ENCODE data around the gene KPNA6.
A peak's percentile ranks its signal among the peaks of the same experiment; 100 is the strongest.
"Not testable (repeated sequence)": the region's sequence is repeated elsewhere in the genome, so short reads cannot be mapped to it uniquely, and the experiment has no call there.

The KPNA6 gene

GRCh38 chr1:32100807-32101708 is 6.8 kb upstream of the KPNA6 start:
- DNase-seq: no peak

- DNase-seq: no peak
Measured at GRCh38 chr1:32104127-32104526, 3.7 kb upstream of the KPNA6 start.

GRCh38 chr1:32105338-32105737 is 2.5 kb upstream of the KPNA6 start:
- DNase-seq: no peak

DNA sequence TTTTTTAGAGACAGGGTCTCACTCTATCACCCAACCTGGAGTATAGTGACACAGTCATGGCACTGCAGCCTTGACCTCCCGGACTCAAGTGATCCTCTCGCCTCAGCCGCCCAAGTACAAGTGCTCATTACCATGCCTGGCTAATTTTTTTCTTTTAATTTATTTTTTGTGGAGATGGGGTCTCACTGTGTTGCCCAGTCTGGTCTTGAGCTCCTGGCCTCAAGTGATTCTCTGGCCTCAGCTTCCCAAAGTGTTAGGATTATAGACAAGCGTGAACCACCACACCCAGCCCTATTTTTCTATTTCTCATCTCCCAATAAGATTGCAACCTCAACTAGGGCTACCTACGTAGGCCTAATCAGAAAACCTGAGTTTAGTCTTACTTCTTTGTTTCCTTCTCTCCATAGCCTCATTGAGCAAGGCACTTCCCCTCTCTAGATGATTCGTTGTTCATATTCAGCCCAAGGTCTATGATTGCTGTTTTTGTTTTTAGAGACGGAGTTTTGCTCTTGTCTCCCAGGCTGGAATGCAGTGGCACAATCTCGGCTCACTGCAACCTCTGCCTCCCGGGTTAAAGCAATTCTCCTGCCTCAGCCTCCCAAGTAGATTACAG is 1.1 kb upstream of the KPNA6 start:
- DNase-seq: no peak

DNA sequence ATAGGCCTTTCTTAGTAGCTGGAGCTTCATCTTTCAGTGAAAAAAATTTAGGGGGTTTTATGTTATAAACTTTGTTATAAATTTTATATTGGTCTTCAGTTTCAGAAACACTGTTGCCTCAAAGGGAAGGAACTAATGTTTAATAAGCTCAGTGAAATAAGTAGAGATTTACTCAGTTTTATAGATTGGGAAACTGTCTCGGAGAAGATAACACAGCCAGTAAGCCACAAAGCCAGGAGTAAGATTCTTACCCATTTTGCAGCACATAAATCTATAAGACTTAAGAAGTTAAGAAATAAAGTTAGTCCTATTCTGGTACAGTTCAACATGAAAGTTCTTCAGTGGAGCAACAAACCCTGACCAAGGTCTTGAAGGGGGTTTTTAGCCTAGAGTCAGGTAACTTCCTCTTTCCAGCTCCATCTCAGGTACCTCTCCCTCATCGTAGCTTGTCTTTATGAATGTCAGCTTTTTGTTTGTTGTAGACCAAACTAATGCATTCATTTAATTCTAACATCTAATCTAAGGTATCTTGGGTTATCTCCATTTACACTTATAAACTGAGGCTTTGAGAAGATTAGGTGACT is 3.3 kb downstream of the KPNA6 start:
- DNase-seq: no peak

DNA sequence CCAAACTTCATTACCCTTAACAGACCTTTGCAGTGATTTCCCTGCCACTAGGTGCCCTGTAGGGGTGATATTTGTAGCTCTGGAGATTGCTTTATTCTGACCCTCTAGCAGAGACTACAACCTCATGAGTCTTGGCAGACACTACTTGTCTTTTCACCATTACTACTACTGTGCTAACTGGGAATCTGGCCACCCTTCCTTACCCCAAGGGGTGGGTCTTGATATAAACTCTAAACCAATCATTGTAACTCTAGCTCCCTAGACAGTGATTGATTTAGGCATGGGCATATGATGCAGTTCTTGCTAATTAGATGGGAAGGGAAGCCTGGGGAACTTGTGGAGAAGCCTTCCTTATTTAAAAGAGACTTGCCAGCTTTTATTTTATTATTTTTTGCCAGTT is 3.9 kb downstream of the KPNA6 start:
- DNase-seq: no peak

DNA sequence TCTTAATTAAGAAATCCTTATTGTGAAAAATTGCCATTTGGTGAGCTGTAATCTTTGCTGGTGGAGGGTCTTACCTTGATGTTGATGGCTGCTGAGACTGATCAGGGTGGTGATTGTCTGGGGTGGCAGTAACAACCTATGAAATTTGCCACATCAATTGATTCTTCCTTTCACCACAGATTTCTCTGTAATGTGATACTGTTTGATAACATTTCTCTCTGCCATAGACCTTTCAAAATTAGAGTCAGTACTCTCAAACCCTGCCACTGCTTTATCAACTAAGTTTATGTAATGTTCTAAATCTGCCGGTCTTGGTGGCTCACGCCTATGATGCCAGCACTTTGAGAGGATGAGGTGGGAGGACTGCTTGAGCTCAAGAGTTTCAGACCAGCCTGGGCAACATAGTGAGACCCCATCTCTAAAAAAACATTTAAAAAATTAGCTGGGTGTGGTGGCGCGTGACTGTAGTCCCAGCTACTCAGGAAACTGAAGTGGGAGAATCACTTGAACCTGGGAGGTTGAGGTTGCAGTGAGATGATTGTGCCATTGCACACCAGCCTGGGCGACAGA is 5.0 kb downstream of the KPNA6 start:
- no peak for DNase-seq

- DNase-seq: not testable (repeated sequence)
Measured at GRCh38 chr1:32113436-32113835, 5.6 kb downstream of the KPNA6 start.

- DNase-seq: no peak
Measured at GRCh38 chr1:32114420-32114819, 6.6 kb downstream of the KPNA6 start.

GRCh38 chr1:32115496-32115895 is 7.6 kb downstream of the KPNA6 start:
- DNase-seq: no peak

DNA sequence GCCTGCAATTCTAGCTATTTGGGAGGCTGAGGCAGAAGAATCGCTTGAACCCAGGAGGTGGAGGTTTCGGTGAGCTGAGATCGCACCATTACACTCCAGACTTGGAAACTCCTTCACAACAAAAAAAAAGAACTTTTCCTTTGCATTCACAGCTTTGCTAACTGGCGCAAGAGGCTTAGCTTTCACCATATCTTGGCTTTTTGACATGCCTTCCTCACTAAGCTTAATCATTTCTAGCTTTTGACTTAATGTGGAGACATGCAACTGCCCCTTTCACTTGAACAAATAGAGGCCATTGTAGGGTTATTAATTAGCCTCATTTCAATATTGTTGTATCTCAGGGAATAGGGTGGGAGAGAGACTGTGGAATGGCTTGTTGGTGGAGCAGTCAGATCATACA is 8.7 kb downstream of the KPNA6 start:
- DNase-seq: no peak

DNA sequence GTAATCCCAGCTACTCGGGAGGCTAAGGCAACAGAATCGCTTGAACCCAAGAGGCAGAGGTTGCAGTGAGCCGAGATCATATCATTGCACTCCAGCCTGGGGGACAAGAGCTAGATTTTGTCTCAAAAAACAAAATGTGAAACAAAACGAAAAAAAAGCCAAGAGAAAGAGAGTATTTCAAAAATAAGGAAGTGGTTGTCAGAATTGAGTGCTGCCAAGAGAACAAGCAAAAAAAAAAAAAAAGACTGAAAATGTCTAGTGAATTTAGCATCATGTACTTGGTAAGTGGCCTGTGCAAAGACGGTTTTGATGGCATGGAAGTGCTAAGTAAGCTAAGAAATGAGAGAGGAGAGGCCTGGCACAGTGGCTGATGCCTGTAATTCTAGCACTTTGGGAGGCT is 14.3 kb downstream of the KPNA6 start:
- no peak for DNase-seq

DNA sequence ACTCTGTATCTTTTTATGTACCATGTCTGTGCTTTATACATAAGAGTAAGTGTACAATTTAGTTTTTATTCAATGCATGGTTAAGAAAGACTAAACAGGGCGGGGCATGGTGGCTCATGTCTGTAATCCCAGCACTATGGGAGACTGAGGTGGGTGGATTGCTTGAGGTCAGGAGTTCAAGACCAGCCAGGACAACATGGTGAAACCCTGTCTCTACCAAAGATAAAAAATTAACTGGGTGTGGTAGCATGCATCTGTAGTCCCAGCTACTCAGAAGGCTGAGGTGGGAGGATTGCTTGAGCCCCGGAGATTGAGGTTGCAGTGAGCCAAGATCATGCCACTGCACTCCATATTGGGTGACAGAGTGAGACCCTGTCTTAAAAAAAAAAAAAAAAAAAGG is 15.5 kb downstream of the KPNA6 start:
- not testable (repeated sequence) for DNase-seq

DNA sequence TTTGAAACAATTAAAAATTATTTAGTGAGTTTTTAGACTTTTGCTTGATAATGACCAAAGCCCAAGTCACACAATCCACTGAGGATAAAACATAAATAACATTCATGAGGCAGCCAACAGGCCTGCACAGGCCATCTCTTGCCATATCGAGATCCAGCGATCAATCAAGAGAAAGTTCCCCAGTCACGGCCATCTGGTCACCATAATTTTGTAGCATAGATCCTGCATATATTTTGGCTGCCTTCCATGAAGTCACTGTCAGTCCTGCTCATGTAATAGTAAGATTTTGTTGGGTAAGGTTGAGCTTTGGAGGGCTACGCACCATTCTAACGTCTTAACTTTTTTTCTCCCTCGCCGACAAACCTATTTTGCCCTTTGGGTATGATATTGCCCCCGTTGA is 17.5 kb downstream of the KPNA6 start:
- DNase-seq: no peak

- DNase-seq: no peak
Measured at GRCh38 chr1:32126770-32127169, 18.9 kb downstream of the KPNA6 start.

GRCh38 chr1:32127409-32128198 is 19.7 kb downstream of the KPNA6 start:
- DNase-seq: no peak

DNA sequence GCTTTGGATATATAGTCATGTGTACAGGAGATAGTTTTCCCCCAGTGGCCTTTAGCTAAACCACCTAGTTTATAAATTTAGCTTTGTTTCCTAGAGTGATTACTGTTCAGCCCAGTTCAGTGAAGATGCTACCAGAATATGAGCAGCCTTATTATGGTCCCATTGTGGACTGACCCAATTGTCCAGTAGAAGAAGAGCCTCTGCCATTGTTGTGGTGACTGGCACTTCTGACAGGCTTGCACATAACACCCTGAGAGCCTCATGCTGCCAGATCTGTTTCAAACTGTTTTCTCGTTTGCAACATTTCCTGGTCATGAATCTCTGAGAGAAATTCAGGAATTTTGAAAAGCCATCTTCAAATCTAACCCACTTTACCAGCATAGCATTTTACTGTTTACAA is 20.6 kb downstream of the KPNA6 start:
- DNase-seq: no peak

GRCh38 chr1:32128964-32129363 is 21.1 kb downstream of the KPNA6 start:
- DNase-seq: no peak

DNA sequence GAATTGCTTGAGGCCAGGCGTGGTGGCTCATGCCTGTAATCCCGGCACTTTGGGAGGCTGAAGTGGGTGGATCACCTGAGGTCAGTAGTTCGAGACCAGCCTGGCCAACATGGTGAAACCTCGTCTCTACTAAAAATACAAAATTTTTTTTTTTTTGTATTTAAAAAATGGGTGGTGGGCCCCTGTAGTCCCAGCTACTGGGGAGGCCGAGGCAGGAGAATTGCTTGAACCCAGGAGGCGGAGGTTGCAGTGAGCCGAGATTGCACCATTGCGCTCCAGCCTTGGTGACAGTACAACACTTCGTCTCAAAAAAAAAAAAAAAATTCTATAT is 26.1 kb downstream of the KPNA6 start:
- DNase-seq: not testable (repeated sequence)

- DNase-seq: no peak
Measured at GRCh38 chr1:32137111-32137510, 29.3 kb downstream of the KPNA6 start.

DNA sequence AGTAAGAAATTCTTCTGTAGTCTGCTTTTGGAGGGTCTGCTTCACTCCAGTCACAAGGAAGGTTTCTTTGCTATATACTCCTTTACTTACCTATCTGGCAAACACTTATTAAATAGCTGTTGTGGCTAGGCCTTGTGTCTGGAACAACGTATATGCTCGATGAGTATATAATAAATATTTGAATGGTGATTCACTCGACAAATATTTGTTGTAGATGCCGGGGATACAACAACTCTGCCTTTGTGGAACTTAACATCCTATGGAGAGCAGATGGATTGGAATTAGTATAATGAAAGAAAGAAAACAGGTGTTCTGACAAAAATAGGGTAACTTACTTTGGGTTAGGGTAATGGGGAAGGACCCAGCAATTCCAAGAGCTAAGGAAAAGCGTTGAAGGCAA is 31.1 kb downstream of the KPNA6 start:
- no peak for DNase-seq

DNA sequence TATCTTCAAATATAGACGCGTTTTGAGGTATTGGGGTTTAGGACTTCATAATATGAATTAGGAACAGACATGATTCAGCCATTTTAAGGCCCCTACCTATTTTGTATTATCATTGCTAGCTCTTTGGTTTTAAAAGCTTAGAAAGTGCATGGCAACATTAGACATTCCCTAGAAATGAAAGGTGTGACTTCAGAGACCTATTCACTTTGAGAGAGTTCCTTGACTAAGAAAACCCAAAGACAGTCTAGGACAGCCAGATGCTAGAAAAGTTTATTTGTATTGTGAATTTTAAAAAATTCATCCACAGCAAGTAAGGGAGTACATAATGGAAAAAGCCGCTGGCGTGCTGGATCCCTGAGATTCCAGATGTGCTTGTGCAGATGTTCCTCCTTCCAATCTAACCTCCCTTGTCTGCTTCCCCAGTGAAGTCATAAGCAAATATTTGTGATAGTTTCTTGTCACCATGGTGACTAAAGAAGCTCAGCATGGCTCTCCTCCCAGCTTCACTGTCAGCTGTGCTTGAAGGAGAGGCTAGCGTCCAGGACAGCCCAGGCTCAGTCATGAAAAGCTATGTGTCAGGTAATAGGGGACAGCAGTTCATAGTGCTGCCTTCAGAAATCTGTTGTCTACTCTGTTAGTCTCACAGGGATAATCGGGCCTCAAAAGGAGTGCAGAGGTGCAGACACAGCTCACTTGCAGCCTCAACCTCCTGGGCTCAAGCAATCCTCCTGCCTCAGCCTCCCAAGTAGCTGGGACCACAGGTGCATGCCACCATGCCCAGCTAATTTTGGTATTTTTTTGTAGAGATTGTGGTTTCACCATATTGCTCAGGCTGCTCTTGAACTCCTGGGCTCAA is 34.8 kb downstream of the KPNA6 start:
- peak; percentile 90 for DNase-seq

All from femur (tissue), 1 donor.